Measurements from ENCODE around the gene CNTN5.

Gene CNTN5

GRCh38 chr11:99925968-99926367 lies 905.2 kb downstream of the CNTN5 start:
- no peak overlapping the region for H3K4me3 ChIP-seq (ENCODE audit: control insufficient read depth, low read depth, low read length)

GRCh38 chr11:99932684-99933083 lies 911.9 kb downstream of the CNTN5 start:
- no peak overlapping the region for H3K4me3 ChIP-seq (ENCODE audit: control insufficient read depth, low read depth, low read length)
- DNase-seq (ENCODE audit: low read depth) = no peak
- TF ChIP-seq CTCF (IDR thresholded peaks at IDR 0.05; ENCODE audit: control insufficient read depth, insufficient read depth, low read depth, low read length, missing control alignments) = no peak

More at GRCh38 chr11:99925968-99926367, 905.2 kb downstream of the CNTN5 start:
- no peak for TF ChIP-seq CTCF (IDR thresholded peaks at IDR 0.05; ENCODE audit: control insufficient read depth, insufficient read depth, low read depth, low read length, missing control alignments)
- DNase-seq (ENCODE audit: low read depth) = no peak

GRCh38 chr11:99934008-99934407 lies 913.3 kb downstream of the CNTN5 start:
- DNase-seq (ENCODE audit: low read depth) = no peak
- no peak for TF ChIP-seq CTCF (IDR thresholded peaks at IDR 0.05; ENCODE audit: control insufficient read depth, insufficient read depth, low read depth, low read length, missing control alignments)

GRCh38 chr11:99937330-99937729 lies 916.6 kb downstream of the CNTN5 start:
- TF ChIP-seq CTCF (IDR thresholded peaks at IDR 0.05; ENCODE audit: control insufficient read depth, insufficient read depth, low read depth, low read length, missing control alignments) = no peak
- no peak overlapping the region for H3K4me3 ChIP-seq (ENCODE audit: control insufficient read depth, low read depth, low read length)
- DNase-seq (ENCODE audit: low read depth) = no peak

More at GRCh38 chr11:99934008-99934407, 913.3 kb downstream of the CNTN5 start:
- H3K4me3 ChIP-seq (ENCODE audit: control insufficient read depth, low read depth, low read length) = no peak overlapping the region

GRCh38 chr11:99952816-99953215 lies 932.1 kb downstream of the CNTN5 start:
- no peak overlapping the region for H3K4me3 ChIP-seq (ENCODE audit: control insufficient read depth, low read depth, low read length)
- TF ChIP-seq CTCF (IDR thresholded peaks at IDR 0.05; ENCODE audit: control insufficient read depth, insufficient read depth, low read depth, low read length, missing control alignments) = no peak
- DNase-seq (ENCODE audit: low read depth) = no peak

GRCh38 chr11:99960536-99960935 lies 939.8 kb downstream of the CNTN5 start:
- H3K4me3 ChIP-seq (ENCODE audit: control insufficient read depth, low read depth, low read length) = no peak overlapping the region
- no peak for DNase-seq (ENCODE audit: low read depth)
- no peak for TF ChIP-seq CTCF (IDR thresholded peaks at IDR 0.05; ENCODE audit: control insufficient read depth, insufficient read depth, low read depth, low read length, missing control alignments)

GRCh38 chr11:99968336-99968735 lies 947.6 kb downstream of the CNTN5 start:
- DNase-seq (ENCODE audit: low read depth) = no peak
- TF ChIP-seq CTCF (IDR thresholded peaks at IDR 0.05; ENCODE audit: control insufficient read depth, insufficient read depth, low read depth, low read length, missing control alignments) = no peak
- no peak overlapping the region for H3K4me3 ChIP-seq (ENCODE audit: control insufficient read depth, low read depth, low read length)

All from AG09309 (cell line).